SK-N-SH treated with all-trans-retinoic acid at 6 μM for 48 hours (cell line): ENCODE data around the gene PRKAG3.

Source experiments
- ATAC-seq: fragments of 200-7000 bp; cut with Tn5 transposase; 3 replicates; pipeline ENCODE4 v1.9.1; 2020; ENCODE audit warnings: mild to moderate bottlenecking, moderate library complexity
- ARNTL ChIP-seq: fragments of 450-650 bp; formaldehyde crosslinking; IDR thresholded peaks from 2 replicates; pipeline ENCODE4 v1.5.0; 2020; ENCODE audit warnings: low read depth, mild to moderate bottlenecking, moderate library complexity, borderline replicate concordance
- CSDC2 ChIP-seq: fragments of 250-450 bp; sonication (Bioruptor Pico); IDR thresholded peaks from 2 replicates; pipeline ENCODE4 v1.5.0; 2020; ENCODE audit warnings: mild to moderate bottlenecking, moderate library complexity
- ESRRG ChIP-seq: fragments of 250-450 bp; sonication (Bioruptor Pico); IDR thresholded peaks from 2 replicates; pipeline ENCODE4 v1.6.1; 2021; ENCODE audit warnings: mild to moderate bottlenecking
- GLIS3 ChIP-seq: fragments of 250-450 bp; sonication (Bioruptor Pico); IDR thresholded peaks from 2 replicates; pipeline ENCODE4 v1.5.0; 2020; ENCODE audit warnings: mild to moderate bottlenecking, moderate library complexity
- ISL1 ChIP-seq: fragments of 250-450 bp; sonication (Bioruptor Pico); IDR thresholded peaks from 2 replicates; pipeline ENCODE4 v2.1.2; 2022; ENCODE audit warnings: mild to moderate bottlenecking, moderate library complexity
- OSR1 ChIP-seq: fragments of 250-450 bp; sonication (Bioruptor Pico); IDR thresholded peaks from 2 replicates; pipeline ENCODE4 v1.8.0; 2022; ENCODE audit warnings: moderate library complexity, mild to moderate bottlenecking, inconsistent platforms
- PPARA ChIP-seq: fragments of 250-450 bp; sonication (Bioruptor Pico); IDR thresholded peaks from 2 replicates; pipeline ENCODE4 v1.5.0; 2020; ENCODE audit warnings: mild to moderate bottlenecking, borderline replicate concordance
- RARB ChIP-seq: fragments of 250-450 bp; sonication (Bioruptor Pico); IDR thresholded peaks from 2 replicates; pipeline ENCODE4 v1.8.0; 2021; ENCODE audit warnings: mild to moderate bottlenecking, moderate library complexity
- SNAI2 ChIP-seq: fragments of 250-450 bp; sonication (Bioruptor Pico); IDR thresholded peaks from 2 replicates; pipeline ENCODE4 v1.5.0; 2020; ENCODE audit warnings: mild to moderate bottlenecking, moderate library complexity
- TCF4 ChIP-seq: fragments of 250-450 bp; sonication (Bioruptor Pico); IDR thresholded peaks from 2 replicates; pipeline ENCODE4 v1.8.0; 2021; ENCODE audit warnings: mild to moderate bottlenecking, moderate library complexity, borderline replicate concordance
- TOX ChIP-seq: fragments of 250-450 bp; sonication (Bioruptor Pico); IDR thresholded peaks from 2 replicates; pipeline ENCODE4 v1.8.0; 2021; ENCODE audit warnings: mild to moderate bottlenecking, moderate library complexity, borderline replicate concordance
- ZC3H10 ChIP-seq: fragments of 250-450 bp; sonication (Bioruptor Pico); IDR thresholded peaks from 2 replicates; pipeline ENCODE4 v1.5.1; 2021; ENCODE audit warnings: mild to moderate bottlenecking, moderate library complexity
- ZFP3 ChIP-seq: fragments of 250-450 bp; sonication (Bioruptor Pico); IDR thresholded peaks from 2 replicates; pipeline ENCODE4 v1.5.0; 2020; ENCODE audit warnings: mild to moderate bottlenecking, moderate library complexity
- ZFP30 ChIP-seq: fragments of 450-650 bp; formaldehyde crosslinking; IDR thresholded peaks from 2 replicates; pipeline ENCODE4 v1.5.0; 2022; ENCODE audit warnings: mild to moderate bottlenecking, moderate library complexity
- ZNF565 ChIP-seq: fragments of 450-650 bp; formaldehyde crosslinking; conservative IDR thresholded peaks from 2 replicates; pipeline ENCODE4 v1.5.0; 2020; ENCODE audit warnings: low read depth, mild to moderate bottlenecking, moderate library complexity
- ZNF70 ChIP-seq: fragments of 450-650 bp; formaldehyde crosslinking; IDR thresholded peaks from 2 replicates; pipeline ENCODE4 v1.5.0; 2020; ENCODE audit warnings: mild to moderate bottlenecking, moderate library complexity
- ZNF8 ChIP-seq: fragments of 450-650 bp; formaldehyde crosslinking; IDR thresholded peaks from 2 replicates; pipeline ENCODE4 v1.5.0; 2020; ENCODE audit warnings: mild to moderate bottlenecking, moderate library complexity
- TF ChIP-seq, protein P1 (sequence below): fragments of 250-450 bp; sonication (Bioruptor Pico); IDR thresholded peaks from 2 replicates; pipeline ENCODE4 v1.5.0; 2020; ENCODE audit warnings: mild to moderate bottlenecking, moderate library complexity
- TF ChIP-seq, protein P2 (sequence below): fragments of 250-450 bp; sonication (Bioruptor Pico); IDR thresholded peaks from 2 replicates; pipeline ENCODE4 v1.5.1; 2020; ENCODE audit warnings: low read depth, mild to moderate bottlenecking, moderate library complexity
- TF ChIP-seq, protein P3 (sequence below): fragments of 250-450 bp; sonication (Bioruptor Pico); IDR thresholded peaks from 2 replicates; pipeline ENCODE4 v1.5.1; 2021; ENCODE audit warnings: mild to moderate bottlenecking, moderate library complexity
- TF ChIP-seq, protein P4 (sequence below): fragments of 250-450 bp; sonication (Bioruptor Pico); IDR thresholded peaks from 2 replicates; pipeline ENCODE4 v1.8.0; 2020; ENCODE audit warnings: mild to moderate bottlenecking, moderate library complexity, borderline replicate concordance

PRKAG3 gene

DNA sequence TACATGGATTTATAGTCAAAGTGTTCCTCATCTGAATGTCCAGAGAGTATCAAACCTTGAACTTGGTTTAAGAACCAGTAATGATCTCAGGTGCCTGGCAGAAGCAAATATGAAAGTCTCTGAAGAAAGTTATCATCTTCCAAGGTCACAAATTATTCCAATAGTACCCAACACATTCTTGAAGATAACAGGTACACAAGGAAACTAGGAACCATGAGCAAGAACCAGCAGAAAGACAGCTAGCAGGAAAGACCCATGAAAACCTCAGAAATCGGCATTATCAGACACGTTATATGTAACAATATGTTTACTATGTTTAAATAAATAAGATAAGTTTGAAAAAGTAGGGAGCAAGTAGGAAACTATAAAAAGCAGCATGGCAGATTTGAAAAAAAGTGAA is 5.9 kb upstream of the PRKAG3 start:
- TF ChIP-seq ARNTL (CRISPR knock-in tag) (no peak), TOX (CRISPR knock-in tag) (no peak), ESRRG (CRISPR knock-in tag) (no peak), ZNF565 (CRISPR knock-in tag) (no peak), OSR1 (CRISPR knock-in tag) (no peak), GLIS3 (no peak), ZNF8 (no peak), ZFP30 (no peak), SNAI2 (no peak), TCF4 (CRISPR knock-in tag) (no peak), CSDC2 (CRISPR knock-in tag) (no peak), RARB (CRISPR knock-in tag) (no peak), PPARA (no peak)
- TF ChIP-seq, protein P1, sequence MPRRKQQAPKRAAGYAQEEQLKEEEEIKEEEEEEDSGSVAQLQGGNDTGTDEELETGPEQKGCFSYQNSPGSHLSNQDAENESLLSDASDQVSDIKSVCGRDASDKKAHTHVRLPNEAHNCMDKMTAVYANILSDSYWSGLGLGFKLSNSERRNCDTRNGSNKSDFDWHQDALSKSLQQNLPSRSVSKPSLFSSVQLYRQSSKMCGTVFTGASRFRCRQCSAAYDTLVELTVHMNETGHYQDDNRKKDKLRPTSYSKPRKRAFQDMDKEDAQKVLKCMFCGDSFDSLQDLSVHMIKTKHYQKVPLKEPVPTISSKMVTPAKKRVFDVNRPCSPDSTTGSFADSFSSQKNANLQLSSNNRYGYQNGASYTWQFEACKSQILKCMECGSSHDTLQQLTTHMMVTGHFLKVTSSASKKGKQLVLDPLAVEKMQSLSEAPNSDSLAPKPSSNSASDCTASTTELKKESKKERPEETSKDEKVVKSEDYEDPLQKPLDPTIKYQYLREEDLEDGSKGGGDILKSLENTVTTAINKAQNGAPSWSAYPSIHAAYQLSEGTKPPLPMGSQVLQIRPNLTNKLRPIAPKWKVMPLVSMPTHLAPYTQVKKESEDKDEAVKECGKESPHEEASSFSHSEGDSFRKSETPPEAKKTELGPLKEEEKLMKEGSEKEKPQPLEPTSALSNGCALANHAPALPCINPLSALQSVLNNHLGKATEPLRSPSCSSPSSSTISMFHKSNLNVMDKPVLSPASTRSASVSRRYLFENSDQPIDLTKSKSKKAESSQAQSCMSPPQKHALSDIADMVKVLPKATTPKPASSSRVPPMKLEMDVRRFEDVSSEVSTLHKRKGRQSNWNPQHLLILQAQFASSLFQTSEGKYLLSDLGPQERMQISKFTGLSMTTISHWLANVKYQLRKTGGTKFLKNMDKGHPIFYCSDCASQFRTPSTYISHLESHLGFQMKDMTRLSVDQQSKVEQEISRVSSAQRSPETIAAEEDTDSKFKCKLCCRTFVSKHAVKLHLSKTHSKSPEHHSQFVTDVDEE = no peak
- TF ChIP-seq, protein P2, sequence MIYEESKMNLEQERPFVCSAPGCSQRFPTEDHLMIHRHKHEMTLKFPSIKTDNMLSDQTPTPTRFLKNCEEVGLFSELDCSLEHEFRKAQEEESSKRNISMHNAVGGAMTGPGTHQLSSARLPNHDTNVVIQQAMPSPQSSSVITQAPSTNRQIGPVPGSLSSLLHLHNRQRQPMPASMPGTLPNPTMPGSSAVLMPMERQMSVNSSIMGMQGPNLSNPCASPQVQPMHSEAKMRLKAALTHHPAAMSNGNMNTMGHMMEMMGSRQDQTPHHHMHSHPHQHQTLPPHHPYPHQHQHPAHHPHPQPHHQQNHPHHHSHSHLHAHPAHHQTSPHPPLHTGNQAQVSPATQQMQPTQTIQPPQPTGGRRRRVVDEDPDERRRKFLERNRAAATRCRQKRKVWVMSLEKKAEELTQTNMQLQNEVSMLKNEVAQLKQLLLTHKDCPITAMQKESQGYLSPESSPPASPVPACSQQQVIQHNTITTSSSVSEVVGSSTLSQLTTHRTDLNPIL = no peak
- TF ChIP-seq, protein P3, sequence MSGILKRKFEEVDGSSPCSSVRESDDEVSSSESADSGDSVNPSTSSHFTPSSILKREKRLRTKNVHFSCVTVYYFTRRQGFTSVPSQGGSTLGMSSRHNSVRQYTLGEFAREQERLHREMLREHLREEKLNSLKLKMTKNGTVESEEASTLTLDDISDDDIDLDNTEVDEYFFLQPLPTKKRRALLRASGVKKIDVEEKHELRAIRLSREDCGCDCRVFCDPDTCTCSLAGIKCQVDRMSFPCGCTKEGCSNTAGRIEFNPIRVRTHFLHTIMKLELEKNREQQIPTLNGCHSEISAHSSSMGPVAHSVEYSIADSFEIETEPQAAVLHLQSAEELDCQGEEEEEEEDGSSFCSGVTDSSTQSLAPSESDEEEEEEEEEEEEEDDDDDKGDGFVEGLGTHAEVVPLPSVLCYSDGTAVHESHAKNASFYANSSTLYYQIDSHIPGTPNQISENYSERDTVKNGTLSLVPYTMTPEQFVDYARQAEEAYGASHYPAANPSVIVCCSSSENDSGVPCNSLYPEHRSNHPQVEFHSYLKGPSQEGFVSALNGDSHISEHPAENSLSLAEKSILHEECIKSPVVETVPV (CRISPR knock-in tag) = no peak
- TF ChIP-seq, protein P4, sequence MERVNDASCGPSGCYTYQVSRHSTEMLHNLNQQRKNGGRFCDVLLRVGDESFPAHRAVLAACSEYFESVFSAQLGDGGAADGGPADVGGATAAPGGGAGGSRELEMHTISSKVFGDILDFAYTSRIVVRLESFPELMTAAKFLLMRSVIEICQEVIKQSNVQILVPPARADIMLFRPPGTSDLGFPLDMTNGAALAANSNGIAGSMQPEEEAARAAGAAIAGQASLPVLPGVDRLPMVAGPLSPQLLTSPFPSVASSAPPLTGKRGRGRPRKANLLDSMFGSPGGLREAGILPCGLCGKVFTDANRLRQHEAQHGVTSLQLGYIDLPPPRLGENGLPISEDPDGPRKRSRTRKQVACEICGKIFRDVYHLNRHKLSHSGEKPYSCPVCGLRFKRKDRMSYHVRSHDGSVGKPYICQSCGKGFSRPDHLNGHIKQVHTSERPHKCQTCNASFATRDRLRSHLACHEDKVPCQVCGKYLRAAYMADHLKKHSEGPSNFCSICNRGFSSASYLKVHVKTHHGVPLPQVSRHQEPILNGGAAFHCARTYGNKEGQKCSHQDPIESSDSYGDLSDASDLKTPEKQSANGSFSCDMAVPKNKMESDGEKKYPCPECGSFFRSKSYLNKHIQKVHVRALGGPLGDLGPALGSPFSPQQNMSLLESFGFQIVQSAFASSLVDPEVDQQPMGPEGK = no peak
- TF ChIP-seq, all 23 proteins: peak for 0

DNA sequence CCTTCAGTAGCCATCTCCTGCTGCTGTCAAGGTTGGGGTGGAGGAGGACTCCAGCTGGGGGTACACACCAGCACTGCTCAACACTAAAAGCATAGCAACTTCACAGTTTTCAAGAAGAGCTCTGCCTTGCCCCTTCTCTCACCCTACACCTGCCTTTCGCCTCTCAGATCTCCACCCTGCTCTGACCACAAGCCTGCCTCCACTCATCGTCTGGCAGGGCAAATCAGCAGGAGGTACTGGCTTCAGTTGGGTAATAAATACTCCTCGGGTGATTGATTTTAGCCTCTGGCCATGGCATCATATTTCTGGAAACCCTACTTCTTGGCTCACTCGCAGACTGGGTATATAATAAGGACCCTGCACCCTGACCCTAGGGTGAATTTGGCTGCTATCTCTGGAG is 3.1 kb upstream of the PRKAG3 start:
- TF ChIP-seq RARB (CRISPR knock-in tag) (no peak), ZFP30 (no peak), GLIS3 (no peak), ISL1 (CRISPR knock-in tag) (no peak), CSDC2 (CRISPR knock-in tag) (no peak), ZFP3 (no peak), TCF4 (CRISPR knock-in tag) (no peak), ESRRG (CRISPR knock-in tag) (no peak), PPARA (no peak), ZC3H10 (CRISPR knock-in tag) (no peak), OSR1 (CRISPR knock-in tag) (no peak), ZNF70 (no peak)
- TF ChIP-seq, protein P3 (CRISPR knock-in tag) = no peak
- ATAC-seq = no peak; the same call in 2 of the 3 replicates

More for the DNA sequence above, 5.9 kb upstream of the PRKAG3 start:
- no peak for ATAC-seq

DNA sequence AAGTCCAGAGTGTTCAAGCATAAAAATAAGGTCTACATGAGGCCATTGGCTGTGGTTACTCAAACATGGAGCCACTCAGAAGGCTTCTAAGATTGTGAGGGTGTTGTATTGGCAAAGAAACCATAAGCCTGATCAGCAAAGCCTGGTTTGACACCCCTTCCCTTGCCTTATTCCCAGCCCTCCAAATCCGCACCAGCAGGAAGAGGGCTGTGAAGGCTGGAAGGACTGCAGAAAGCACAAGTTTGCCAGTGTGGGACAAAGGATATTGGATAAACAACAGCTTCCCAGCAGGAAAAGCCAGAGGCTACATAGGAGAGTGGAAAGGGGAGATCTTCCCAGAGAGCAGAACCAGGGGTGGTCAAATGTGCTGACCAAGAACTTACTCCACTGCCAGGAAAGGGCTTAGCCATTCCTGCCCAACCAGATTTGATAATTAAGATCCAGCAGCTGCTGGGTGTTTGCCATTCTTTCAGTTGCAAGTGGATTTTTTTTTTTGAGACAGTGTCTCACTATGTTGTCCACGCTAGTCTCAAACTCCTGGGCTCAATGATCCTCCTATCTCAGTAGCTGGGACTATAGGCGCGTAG is 1.5 kb upstream of the PRKAG3 start:
- no peak for ATAC-seq
- no peak for TF ChIP-seq RARB (CRISPR knock-in tag)
- TF ChIP-seq GLIS3 = no peak
- no peak for TF ChIP-seq CSDC2 (CRISPR knock-in tag)
- no peak for TF ChIP-seq ZFP3
- TF ChIP-seq ARNTL (CRISPR knock-in tag) = no peak
- TF ChIP-seq, protein P1 = no peak
- TF ChIP-seq, protein P2 = no peak
- TF ChIP-seq, protein P3 (CRISPR knock-in tag) = no peak
- TF ChIP-seq ZFP30 = no peak
